NCI-H2227 (cell line): Measurements from ENCODE around the gene ARHGEF19.

Source experiments
- DNase-seq: peaks from one replicate; lab custom pipeline; 2025; ENCODE audit not compliant: unreplicated experiment; lab: John Stamatoyannopoulos, UW

Gene ARHGEF19

DNA sequence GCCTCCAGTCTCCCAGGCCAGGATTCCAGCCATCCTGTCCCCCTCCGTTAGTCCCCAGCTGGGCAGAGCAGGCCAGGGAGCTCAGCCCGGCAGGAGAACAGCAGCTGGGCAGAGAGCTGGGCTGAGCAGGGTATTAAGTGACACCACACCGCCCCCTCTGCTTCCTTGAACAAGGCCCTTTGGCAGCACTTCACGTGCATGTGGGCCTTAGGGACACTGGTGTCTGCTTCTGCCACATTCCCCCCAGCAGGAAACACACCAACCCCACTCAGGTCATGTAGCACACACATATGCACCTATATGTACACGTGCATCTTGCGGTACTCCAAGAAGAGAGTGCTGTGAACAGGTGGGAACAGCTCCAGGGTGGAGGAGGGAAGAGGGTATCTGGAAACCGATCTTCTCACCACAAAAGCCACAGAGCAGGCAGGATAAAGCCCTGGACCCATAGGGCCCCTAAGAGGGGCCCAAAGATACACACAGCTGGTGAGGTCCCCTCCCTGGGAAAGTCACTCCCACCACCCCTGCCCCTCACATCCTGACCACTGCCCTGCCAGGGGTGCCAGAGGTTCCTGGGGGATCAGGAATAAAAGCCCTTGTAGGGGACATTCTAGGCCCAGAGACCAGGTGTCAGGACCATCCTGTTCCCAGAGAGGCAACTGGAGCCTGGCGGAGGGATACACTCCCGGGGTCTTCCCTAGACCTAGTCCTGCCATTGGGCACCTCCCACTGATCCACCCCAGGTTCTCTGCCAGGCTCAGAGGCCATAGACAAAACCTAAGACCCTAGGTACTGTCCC, 61.1 kb downstream of the ARHGEF19 start:
- no peak for DNase-seq

- DNase-seq: no peak
Observed at GRCh38 chr1:16150508-16150907, 61.9 kb downstream of the ARHGEF19 start.

- DNase-seq: no peak
Observed at GRCh38 chr1:16149702-16150488, 62.6 kb downstream of the ARHGEF19 start.

GRCh38 chr1:16149146-16149545, 63.3 kb downstream of the ARHGEF19 start:
- DNase-seq: no peak

GRCh38 chr1:16148329-16149092, 63.9 kb downstream of the ARHGEF19 start:
- no peak for DNase-seq
